ENCODE measurements around the gene ABCF2. TPM values are rescaled to one million over a fixed set of nuclear protein-coding genes. Genes with fewer than 3 reads are reported as not detected.

The ABCF2 gene
- total and polyA plus RNA-seq, 4 donors = 6.3 to 15.6 (median 10.5) TPM

DNA sequence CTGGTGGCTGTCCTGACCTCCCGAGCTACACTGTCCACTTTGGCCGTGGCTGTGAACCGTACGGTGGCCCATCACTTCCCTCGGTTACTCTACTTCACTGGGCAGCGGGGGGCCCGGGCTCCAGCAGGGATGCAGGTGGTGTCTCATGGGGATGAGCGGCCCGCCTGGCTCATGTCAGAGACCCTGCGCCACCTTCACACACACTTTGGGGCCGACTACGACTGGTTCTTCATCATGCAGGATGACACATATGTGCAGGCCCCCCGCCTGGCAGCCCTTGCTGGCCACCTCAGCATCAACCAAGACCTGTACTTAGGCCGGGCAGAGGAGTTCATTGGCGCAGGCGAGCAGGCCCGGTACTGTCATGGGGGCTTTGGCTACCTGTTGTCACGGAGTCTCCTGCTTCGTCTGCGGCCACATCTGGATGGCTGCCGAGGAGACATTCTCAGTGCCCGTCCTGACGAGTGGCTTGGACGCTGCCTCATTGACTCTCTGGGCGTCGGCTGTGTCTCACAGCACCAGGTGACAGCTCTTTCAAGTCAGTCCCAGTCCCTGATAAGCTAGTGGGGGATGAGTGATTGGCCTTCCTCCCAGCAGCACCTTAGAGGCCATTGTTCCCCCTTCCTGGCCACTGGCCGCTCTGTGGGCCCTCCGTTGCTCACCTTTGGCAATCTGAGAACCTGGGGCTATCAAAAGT lies 8.2 kb upstream of the ABCF2 start:
- Histone ChIP-seq H3K36me3 (ENCODE audit: control insufficient read depth in 4 of 4, insufficient read depth in 3 of 4, low read depth in 1 of 4, low read length in 3 of 4) (peaks cover 2 to 27% (median 10%) of the 10 kb centered on the region in 4 donors), H3K9ac (ENCODE audit: low read depth in 1 of 2, low read length in 2 of 2) (no peak overlapping the region), H3K4me3 (ENCODE audit: low read depth in 1 of 3, low read length in 3 of 3) (no peak overlapping the region), H3K27me3 (ENCODE audit: control insufficient read depth in 4 of 4, insufficient read depth in 4 of 4, low read length in 3 of 4) (no peaks in the 10 kb centered on the region), H3K4me1 (ENCODE audit: control insufficient read depth in 4 of 4, insufficient read depth in 4 of 4, low read length in 3 of 4) (peaks cover 0 to 23% (median 18%) of the 10 kb centered on the region in 4 donors), H3K9me3 (ENCODE audit: control insufficient read depth in 4 of 4, low read length in 3 of 4) (no peaks in the 10 kb centered on the region), H3K27ac (ENCODE audit: low read depth in 1 of 2, low read length in 2 of 2) (no peak overlapping the region)
- DNase-seq (ENCODE audit: low spot score) = no peak
- no peak for TF ChIP-seq FOXA1 (IDR thresholded peaks at IDR 0.05)
- TF ChIP-seq, protein P1, sequence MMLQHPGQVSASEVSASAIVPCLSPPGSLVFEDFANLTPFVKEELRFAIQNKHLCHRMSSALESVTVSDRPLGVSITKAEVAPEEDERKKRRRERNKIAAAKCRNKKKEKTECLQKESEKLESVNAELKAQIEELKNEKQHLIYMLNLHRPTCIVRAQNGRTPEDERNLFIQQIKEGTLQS (IDR thresholded peaks at IDR 0.05) = no peak
- TF ChIP-seq NR2F2 (IDR thresholded peaks at IDR 0.05) = no peak
- 96% methylated on average over 28 of the region's 28 CpGs for WGBS

DNA sequence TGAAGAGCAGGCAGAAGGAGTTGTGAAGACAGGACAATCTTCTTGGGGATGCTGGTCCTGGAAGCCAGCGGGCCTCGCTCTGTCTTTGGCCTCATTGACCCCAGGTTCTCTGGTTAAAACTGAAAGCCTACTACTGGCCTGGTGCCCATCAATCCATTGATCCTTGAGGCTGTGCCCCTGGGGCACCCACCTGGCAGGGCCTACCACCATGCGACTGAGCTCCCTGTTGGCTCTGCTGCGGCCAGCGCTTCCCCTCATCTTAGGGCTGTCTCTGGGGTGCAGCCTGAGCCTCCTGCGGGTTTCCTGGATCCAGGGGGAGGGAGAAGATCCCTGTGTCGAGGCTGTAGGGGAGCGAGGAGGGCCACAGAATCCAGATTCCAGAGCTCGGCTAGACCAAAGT lies 6.8 kb upstream of the ABCF2 start:
- WGBS = 86% methylated on average over 9 of the region's 9 CpGs
- no peak for DNase-seq (ENCODE audit: low spot score)
- peaks cover 2 to 25% (median 10%) of the 10 kb centered on the region in 4 donors for H3K36me3 ChIP-seq (ENCODE audit: control insufficient read depth in 4 of 4, insufficient read depth in 3 of 4, low read depth in 1 of 4, low read length in 3 of 4)
- peak overlapping the region in 2 of 3 donors; percentile 83 to 93 for H3K4me3 ChIP-seq (ENCODE audit: low read depth in 1 of 3, low read length in 3 of 3)
- no peaks in the 10 kb centered on the region for H3K9me3 ChIP-seq (ENCODE audit: control insufficient read depth in 4 of 4, low read length in 3 of 4)
- no peak overlapping the region for H3K27ac ChIP-seq (ENCODE audit: low read depth in 1 of 2, low read length in 2 of 2)
- H3K9ac ChIP-seq (ENCODE audit: low read depth in 1 of 2, low read length in 2 of 2) = no peak overlapping the region
- no peaks in the 10 kb centered on the region for H3K27me3 ChIP-seq (ENCODE audit: control insufficient read depth in 4 of 4, insufficient read depth in 4 of 4, low read length in 3 of 4)
- peaks cover 0 to 23% (median 18%) of the 10 kb centered on the region in 4 donors for H3K4me1 ChIP-seq (ENCODE audit: control insufficient read depth in 4 of 4, insufficient read depth in 4 of 4, low read length in 3 of 4)
- TF ChIP-seq, protein P2, sequence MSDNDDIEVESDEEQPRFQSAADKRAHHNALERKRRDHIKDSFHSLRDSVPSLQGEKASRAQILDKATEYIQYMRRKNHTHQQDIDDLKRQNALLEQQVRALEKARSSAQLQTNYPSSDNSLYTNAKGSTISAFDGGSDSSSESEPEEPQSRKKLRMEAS (IDR thresholded peaks at IDR 0.05) = no peak
- TF ChIP-seq RAD21 (IDR thresholded peaks at IDR 0.05) (no peak), NR2F2 (IDR thresholded peaks at IDR 0.05) (no peak), JUND (IDR thresholded peaks at IDR 0.05) (no peak), FOXA1 (IDR thresholded peaks at IDR 0.05) (no peak), HNF4A (conservative IDR thresholded peaks at IDR 0.05) (no peak), RXRA (IDR thresholded peaks at IDR 0.05) (no peak), EGR1 (IDR thresholded peaks at IDR 0.05; ENCODE audit: low read depth in 2 of 2) (no peak), HNF4G (IDR thresholded peaks at IDR 0.05) (no peak), TAF1 (conservative IDR thresholded peaks at IDR 0.05) (no peak), SP1 (IDR thresholded peaks at IDR 0.05) (no peak), FOXA2 (IDR thresholded peaks at IDR 0.05) (no peak)
- TF ChIP-seq, protein P3, sequence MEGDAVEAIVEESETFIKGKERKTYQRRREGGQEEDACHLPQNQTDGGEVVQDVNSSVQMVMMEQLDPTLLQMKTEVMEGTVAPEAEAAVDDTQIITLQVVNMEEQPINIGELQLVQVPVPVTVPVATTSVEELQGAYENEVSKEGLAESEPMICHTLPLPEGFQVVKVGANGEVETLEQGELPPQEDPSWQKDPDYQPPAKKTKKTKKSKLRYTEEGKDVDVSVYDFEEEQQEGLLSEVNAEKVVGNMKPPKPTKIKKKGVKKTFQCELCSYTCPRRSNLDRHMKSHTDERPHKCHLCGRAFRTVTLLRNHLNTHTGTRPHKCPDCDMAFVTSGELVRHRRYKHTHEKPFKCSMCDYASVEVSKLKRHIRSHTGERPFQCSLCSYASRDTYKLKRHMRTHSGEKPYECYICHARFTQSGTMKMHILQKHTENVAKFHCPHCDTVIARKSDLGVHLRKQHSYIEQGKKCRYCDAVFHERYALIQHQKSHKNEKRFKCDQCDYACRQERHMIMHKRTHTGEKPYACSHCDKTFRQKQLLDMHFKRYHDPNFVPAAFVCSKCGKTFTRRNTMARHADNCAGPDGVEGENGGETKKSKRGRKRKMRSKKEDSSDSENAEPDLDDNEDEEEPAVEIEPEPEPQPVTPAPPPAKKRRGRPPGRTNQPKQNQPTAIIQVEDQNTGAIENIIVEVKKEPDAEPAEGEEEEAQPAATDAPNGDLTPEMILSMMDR (IDR thresholded peaks at IDR 0.05; ENCODE audit: low read depth, low read length, missing input control) = no peak
- TF ChIP-seq, protein P4, sequence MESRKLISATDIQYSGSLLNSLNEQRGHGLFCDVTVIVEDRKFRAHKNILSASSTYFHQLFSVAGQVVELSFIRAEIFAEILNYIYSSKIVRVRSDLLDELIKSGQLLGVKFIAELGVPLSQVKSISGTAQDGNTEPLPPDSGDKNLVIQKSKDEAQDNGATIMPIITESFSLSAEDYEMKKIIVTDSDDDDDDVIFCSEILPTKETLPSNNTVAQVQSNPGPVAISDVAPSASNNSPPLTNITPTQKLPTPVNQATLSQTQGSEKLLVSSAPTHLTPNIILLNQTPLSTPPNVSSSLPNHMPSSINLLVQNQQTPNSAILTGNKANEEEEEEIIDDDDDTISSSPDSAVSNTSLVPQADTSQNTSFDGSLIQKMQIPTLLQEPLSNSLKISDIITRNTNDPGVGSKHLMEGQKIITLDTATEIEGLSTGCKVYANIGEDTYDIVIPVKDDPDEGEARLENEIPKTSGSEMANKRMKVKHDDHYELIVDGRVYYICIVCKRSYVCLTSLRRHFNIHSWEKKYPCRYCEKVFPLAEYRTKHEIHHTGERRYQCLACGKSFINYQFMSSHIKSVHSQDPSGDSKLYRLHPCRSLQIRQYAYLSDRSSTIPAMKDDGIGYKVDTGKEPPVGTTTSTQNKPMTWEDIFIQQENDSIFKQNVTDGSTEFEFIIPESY (IDR thresholded peaks at IDR 0.05) = no peak
- TF ChIP-seq, protein P5, sequence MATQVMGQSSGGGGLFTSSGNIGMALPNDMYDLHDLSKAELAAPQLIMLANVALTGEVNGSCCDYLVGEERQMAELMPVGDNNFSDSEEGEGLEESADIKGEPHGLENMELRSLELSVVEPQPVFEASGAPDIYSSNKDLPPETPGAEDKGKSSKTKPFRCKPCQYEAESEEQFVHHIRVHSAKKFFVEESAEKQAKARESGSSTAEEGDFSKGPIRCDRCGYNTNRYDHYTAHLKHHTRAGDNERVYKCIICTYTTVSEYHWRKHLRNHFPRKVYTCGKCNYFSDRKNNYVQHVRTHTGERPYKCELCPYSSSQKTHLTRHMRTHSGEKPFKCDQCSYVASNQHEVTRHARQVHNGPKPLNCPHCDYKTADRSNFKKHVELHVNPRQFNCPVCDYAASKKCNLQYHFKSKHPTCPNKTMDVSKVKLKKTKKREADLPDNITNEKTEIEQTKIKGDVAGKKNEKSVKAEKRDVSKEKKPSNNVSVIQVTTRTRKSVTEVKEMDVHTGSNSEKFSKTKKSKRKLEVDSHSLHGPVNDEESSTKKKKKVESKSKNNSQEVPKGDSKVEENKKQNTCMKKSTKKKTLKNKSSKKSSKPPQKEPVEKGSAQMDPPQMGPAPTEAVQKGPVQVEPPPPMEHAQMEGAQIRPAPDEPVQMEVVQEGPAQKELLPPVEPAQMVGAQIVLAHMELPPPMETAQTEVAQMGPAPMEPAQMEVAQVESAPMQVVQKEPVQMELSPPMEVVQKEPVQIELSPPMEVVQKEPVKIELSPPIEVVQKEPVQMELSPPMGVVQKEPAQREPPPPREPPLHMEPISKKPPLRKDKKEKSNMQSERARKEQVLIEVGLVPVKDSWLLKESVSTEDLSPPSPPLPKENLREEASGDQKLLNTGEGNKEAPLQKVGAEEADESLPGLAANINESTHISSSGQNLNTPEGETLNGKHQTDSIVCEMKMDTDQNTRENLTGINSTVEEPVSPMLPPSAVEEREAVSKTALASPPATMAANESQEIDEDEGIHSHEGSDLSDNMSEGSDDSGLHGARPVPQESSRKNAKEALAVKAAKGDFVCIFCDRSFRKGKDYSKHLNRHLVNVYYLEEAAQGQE (IDR thresholded peaks at IDR 0.05) = no peak
- TF ChIP-seq, protein P1 (IDR thresholded peaks at IDR 0.05) = no peak
